Measurements from ENCODE around the gene ST6GAL1.
"Not testable (repeated sequence)": the region's sequence is repeated elsewhere in the genome, so short reads cannot be mapped to it uniquely, and the experiment has no call there.

ST6GAL1 gene

DNA sequence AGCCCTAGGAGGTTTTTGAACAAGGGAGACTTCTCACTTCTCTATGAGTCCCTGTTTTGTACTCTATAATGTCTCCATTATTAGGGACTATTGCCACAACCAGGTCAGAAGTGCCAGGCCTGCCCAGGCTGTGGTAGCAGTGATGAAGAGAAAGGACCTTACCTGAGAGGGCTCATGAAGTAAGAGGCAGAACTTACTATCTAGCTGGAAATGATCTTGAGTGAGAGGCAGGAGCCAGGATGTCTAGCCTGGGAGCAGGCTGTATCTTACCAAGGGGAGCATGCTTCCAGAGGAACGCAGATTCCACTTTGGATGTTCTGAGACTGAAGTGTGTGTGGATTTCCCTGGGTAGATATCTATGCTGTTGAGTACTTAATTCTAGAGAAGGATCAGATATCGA lies 115.7 kb downstream of the ST6GAL1 start:
- Histone ChIP-seq H3K27me3 (ENCODE audit: insufficient read depth, low read depth, severe bottlenecking) (no peaks in the 10 kb centered on the region), H3K36me3 (peaks cover 14% of the 10 kb centered on the region), H3K9me3 (ENCODE audit: severe bottlenecking) (no peaks in the 10 kb centered on the region), H3K27ac (no peak overlapping the region), H3K4me3 (ENCODE audit: low read depth, low read length) (no peak overlapping the region)
- TF ChIP-seq, protein P1, sequence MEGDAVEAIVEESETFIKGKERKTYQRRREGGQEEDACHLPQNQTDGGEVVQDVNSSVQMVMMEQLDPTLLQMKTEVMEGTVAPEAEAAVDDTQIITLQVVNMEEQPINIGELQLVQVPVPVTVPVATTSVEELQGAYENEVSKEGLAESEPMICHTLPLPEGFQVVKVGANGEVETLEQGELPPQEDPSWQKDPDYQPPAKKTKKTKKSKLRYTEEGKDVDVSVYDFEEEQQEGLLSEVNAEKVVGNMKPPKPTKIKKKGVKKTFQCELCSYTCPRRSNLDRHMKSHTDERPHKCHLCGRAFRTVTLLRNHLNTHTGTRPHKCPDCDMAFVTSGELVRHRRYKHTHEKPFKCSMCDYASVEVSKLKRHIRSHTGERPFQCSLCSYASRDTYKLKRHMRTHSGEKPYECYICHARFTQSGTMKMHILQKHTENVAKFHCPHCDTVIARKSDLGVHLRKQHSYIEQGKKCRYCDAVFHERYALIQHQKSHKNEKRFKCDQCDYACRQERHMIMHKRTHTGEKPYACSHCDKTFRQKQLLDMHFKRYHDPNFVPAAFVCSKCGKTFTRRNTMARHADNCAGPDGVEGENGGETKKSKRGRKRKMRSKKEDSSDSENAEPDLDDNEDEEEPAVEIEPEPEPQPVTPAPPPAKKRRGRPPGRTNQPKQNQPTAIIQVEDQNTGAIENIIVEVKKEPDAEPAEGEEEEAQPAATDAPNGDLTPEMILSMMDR (IDR thresholded peaks at IDR 0.05; ENCODE audit: low read depth, low read length) = no peak
- DNase-seq = no peak

DNA sequence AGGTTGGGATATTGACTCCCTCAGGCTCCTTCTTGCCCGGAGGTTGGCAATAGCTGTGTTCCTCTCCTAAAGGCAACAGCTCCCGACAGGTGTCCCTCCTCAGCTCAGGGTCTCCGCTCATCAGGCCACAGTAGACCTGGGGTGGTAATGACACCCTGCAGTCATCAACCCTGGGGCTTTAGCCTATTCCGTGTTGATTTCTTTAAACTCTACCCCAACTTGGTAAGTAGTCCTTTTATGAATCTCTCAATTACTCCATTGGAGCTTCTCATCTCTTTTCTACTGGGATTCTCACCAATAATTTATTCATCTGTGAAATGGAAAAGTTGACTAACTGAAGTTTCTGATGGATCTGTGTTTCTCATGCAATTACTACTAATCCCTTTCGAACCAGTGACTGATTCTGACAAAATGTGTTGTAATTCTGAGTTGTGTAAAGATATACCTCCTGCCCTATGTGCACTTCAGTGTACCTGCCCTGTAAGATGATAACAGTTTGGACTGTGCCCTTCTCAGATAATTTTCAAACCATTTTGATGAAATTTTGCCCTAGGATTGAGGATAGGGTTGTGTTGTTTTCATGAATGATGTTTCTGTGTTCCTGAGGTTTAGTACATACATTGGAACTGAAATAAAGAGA lies 119.3 kb downstream of the ST6GAL1 start:
- Histone ChIP-seq H3K27me3 (ENCODE audit: insufficient read depth, low read depth, severe bottlenecking) (no peaks in the 10 kb centered on the region), H3K4me3 (ENCODE audit: low read depth, low read length) (no peak overlapping the region), H3K9me3 (ENCODE audit: severe bottlenecking) (no peaks in the 10 kb centered on the region), H3K27ac (no peak overlapping the region), H3K36me3 (peaks cover 14% of the 10 kb centered on the region)
- TF ChIP-seq, protein P1 (IDR thresholded peaks at IDR 0.05; ENCODE audit: low read depth, low read length) = no peak
- no peak for DNase-seq

DNA sequence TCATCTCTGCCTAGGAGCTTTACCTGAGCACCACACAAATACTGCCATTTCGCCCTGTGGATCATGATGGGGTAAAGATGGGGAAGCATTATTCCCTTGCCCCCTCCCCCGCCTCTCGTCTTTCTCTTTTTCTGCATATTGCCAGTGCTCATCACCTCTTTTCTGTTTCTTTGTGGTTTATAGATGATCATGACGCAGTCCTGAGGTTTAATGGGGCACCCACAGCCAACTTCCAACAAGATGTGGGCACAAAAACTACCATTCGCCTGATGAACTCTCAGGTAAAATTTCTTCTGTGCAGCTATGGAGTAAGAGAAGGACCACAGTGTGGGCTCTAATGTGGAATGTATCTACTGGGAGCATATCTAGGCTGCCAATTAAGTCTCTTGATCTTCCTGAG lies 120.7 kb downstream of the ST6GAL1 start:
- no peak for DNase-seq
- Histone ChIP-seq H3K27me3 (ENCODE audit: insufficient read depth, low read depth, severe bottlenecking) (no peaks in the 10 kb centered on the region), H3K36me3 (peaks cover 11% of the 10 kb centered on the region), H3K9me3 (ENCODE audit: severe bottlenecking) (no peaks in the 10 kb centered on the region), H3K4me3 (ENCODE audit: low read depth, low read length) (no peak overlapping the region), H3K27ac (no peak overlapping the region)
- TF ChIP-seq, protein P1 (IDR thresholded peaks at IDR 0.05; ENCODE audit: low read depth, low read length) = no peak

DNA sequence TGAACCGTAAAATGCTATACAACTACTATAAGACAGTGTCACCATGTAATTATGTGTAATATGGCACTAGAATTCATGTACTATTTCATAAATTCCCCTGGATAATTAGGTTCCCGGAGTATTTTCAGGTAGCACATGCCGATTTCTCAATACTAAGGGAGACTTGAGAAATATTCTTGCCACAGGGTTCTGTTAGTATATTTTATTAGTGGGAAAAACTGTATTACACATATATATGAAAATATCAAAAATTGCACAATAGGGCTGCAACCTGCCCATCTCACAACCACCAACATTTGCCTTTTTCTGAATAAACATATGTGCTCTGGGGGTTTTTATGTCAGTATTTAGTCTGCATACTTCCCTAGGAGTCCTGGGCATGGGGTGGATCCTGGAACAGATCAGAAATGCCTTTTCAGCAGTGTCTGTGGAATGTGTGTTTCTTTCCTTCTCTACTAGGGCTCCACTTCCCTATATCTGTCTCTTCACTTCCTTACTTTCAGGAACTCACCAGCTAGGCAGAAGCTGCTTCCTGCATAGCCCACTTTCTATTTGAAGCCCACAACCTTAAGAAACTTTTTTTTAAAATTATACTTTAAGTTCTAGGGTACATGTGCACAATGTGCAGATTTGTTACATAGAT lies 121.5 kb downstream of the ST6GAL1 start:
- Histone ChIP-seq H3K27me3 (ENCODE audit: insufficient read depth, low read depth, severe bottlenecking) (no peaks in the 10 kb centered on the region), H3K27ac (no peak overlapping the region), H3K36me3 (peaks cover 11% of the 10 kb centered on the region), H3K9me3 (ENCODE audit: severe bottlenecking) (no peaks in the 10 kb centered on the region), H3K4me3 (ENCODE audit: low read depth, low read length) (no peak overlapping the region)
- DNase-seq = no peak
- TF ChIP-seq, protein P1 (IDR thresholded peaks at IDR 0.05; ENCODE audit: low read depth, low read length) = no peak

DNA sequence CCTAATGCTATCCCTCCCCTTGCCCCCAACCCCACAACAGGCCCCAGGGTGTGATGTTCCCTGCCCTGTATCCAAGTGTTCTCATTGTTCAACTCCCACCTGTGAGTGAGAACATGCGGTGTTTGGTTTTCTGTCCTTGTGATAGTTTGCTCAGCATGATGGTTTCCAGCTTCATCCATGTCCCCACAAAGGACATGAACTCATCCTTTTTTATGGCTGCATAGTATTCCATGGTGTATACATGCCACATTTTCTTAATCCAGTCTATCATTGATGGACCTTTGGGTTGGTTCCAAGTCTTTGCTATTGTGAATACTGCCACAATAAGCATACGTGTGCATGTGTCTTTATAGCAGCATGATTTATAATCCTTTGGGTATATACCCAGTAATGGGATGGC lies 122.1 kb downstream of the ST6GAL1 start:
- H3K9me3 ChIP-seq (ENCODE audit: severe bottlenecking); DNase-seq; H3K4me3 ChIP-seq (ENCODE audit: low read depth, low read length); H3K27me3 ChIP-seq (ENCODE audit: insufficient read depth, low read depth, severe bottlenecking); H3K27ac ChIP-seq: not testable (repeated sequence)
- peaks cover 13% of the 10 kb centered on the region for H3K36me3 ChIP-seq

DNA sequence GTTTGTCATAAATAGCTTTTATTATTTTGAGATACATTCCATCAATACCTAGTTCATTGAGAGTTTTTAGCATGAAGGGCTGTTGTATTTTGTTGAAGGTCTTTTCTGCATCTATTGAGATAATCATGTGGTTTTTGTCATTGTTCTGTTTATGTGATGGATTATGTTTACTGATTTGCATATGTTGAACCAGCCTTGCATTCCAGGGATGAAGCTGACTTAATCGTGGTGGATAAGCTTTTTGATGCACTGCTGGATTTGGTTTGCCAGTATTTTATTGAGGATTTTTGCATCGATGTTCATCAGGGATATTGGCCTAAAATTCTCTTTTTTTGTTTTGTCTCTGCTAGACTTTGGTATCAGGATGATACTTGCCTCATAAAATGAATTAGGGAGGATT lies 124.1 kb downstream of the ST6GAL1 start:
- not testable (repeated sequence) for H3K4me3 ChIP-seq (ENCODE audit: low read depth, low read length); H3K27me3 ChIP-seq (ENCODE audit: insufficient read depth, low read depth, severe bottlenecking); H3K27ac ChIP-seq; DNase-seq; H3K9me3 ChIP-seq (ENCODE audit: severe bottlenecking)
- peaks cover 28% of the 10 kb centered on the region for H3K36me3 ChIP-seq

DNA sequence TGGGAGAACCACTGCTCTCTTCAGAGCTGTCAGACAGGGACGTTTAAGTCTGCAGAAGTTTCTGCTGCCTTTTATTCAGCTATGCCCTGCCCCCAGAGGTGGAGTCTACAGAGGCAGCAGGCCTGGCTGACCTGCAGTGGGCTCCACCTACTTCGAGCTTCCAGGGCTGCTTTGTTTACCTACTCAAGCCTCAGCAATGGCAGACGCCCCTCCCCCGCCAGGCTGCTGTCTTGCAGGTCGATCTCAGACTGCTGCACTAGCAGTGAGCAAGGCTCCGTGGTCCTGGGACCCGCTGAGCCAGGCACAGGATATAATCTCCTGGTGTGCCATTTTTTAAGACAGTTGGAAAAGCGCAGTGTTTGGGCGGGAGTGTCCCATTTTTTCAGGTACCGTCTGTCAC lies 127.5 kb downstream of the ST6GAL1 start:
- H3K27ac ChIP-seq; H3K27me3 ChIP-seq (ENCODE audit: insufficient read depth, low read depth, severe bottlenecking); DNase-seq; H3K4me3 ChIP-seq (ENCODE audit: low read depth, low read length); H3K9me3 ChIP-seq (ENCODE audit: severe bottlenecking): not testable (repeated sequence)
- H3K36me3 ChIP-seq = peaks cover 22% of the 10 kb centered on the region

Measured in WERI-Rb-1 (cell line).